T-helper 1 cell (primary cell): Measurements from ENCODE around the gene LMF1.
A peak's percentile ranks its signal among the peaks of the same experiment; 100 is the strongest.

Experiments used
- DNase-seq, 5 donors: peaks; one replicate each; pipeline ENCODE4 v3.0.0-alpha.2; 2012 to 2020

LMF1 gene

DNA sequence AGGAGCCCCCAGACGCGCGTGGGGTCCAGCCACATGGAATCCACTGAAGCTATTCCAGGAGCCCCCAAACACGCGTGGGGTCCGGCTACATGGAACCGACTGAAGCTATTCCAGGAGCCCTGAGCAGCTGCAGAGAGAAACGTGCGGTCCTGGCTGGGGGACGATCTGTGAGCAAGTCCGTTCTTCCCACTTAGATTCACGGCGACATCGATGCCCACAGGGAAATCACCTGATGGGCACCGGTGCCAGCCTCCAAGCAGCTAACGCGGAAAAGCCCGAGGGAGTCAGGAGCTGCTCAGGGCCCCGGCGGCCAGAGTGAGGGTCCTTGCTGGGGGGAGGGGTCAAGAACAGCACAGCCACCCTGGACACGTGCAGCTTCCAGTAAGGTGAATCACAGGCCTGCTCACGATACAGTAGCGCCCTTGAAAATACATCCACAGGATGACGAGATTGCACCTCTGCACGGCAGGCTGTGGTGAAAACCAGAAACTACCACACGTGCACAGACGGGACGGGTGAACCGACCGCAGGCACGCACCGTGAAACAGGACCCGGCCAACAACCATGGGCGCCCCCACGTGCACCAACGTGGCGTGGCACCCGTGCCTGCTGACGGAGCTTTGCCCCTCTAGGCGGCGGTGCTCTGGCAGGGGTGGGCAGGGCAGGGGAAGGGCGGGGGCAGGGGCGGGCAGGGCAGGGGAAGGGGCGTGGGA is 92.6 kb downstream of the LMF1 start:
- peak in 1 of 5 donors; percentile 16 for DNase-seq

DNA sequence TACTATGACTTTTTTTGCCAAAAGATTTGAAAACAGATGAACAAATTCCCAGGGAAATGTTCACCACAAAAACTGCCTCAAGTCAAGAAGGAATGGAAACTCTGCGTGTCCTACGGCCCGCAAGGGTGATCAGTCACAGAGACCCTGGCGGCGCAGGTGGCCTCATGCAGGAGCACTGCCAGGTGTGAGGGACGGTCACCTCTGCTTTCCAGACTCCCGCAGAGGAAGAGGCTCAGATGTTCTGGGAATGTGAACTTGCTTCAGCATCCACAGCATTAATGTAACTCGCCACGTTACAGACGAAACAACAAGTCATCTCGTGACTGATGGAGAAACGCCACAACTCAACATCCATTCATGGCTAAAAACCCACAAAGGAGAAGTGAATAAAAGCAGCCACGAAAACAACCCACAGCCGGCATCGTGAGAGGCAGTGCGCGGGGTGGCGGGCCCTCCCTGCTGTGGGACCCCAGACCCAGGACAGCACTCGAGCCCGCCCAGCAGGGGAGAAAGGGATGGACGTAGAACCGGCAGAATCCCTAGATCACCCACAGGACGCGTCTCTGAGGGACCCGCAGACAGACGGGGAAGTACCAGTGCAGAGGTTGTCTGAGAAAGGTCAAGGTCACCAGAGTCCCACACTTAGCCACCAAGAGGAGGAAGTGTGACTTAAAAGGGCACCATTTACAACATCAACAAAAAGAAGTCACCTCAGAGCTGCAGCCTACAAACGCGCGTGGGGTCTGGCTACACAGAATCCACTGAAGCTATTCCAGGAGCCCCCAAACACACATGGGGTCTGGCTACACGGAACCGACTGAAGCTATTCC is 93.3 kb downstream of the LMF1 start:
- peak in 1 of 5 donors; percentile 2 for DNase-seq

DNA sequence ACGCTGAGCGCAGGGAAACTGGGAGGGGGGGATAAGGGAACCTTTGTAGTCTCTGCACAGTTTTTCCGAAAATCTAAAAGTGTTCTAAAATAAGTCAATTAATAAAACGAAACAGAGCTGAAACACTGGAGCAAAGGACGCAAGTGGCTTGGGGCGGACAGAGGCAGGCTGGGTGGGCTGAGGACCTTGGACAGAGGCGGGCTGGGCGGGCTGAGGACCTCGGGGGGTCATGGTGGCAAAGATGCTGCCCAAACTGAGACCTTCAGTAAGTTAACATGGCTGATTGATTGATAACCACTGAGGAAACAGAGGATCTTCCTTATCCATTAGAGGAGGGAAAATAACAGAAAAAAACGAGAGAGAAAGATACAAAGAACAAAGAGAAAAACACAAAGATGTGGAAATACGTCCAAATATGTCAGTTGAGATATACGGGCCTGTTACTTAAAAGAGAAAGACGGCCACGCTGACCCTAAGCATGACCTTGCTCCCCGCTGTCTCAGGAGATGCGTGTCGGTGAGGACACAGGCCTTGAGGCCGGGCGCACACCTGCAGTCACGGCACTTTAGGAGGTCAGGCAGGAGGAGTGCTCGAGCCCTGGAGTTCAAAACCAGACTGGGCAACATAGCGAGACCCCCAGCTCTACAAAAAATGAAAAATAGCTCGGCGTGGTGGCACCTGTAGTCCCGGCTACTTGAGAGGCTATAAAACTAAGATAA is 94.1 kb downstream of the LMF1 start:
- peak in 1 of 5 donors; percentile 3 for DNase-seq

DNA sequence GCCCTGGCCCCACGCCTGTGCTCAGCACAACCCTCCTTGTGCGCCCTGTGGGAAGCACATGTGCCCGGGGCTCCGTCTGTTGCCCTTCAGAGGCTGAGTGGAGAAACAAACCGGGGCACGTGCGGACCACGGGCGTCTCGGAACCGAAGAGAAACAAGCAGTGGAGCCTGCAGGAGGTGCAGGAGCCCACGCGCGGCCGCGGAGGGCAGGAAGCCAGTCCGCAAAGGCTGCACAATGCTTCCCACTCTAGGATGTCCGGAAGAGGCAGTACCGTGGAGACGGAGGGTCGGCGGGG is 94.8 kb downstream of the LMF1 start:
- DNase-seq, result peak in 1 of 5 donors; percentile 11

DNA sequence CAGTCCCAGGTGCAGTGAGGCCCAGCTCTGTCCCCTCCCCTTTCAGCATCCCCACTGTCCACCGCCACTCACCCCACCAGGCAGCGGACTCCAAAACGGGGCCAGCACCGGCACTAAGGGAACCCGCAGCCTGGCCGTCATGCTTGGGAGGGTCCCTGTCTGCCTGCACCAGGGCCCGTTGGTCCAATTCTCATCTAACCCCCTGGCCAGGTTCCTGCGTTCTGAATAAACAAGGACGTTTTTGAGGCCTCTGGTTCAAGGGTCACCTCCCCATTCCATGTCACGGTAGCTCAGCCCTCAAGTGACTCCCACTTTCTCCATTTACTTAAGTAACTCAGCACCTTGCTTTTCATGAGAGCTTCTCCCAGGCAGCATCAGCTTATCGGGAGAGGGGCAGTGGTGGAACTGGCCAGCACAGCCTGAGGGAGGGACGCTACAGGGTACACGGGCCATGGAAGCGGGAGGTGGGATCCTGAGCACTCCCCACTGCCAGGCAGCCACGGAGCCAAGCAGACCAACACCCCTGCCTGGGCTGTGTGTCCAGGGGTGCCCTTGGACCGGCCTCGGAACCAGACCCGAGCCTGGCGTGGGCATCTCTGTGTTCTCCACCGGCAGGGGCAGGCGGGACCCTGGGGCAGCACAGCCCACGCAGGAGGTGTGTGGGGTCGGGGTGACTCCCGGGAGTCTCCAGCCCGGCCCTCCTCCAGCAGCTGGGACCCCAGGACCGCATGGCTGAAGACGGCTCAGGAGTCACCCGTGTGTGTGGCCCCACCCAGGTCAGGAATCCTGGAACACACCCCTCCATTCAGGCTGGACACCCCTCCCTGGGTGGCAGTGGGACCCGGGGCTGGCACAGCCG is 95.4 kb downstream of the LMF1 start:
- DNase-seq, result peak in 1 of 5 donors; percentile 11

DNA sequence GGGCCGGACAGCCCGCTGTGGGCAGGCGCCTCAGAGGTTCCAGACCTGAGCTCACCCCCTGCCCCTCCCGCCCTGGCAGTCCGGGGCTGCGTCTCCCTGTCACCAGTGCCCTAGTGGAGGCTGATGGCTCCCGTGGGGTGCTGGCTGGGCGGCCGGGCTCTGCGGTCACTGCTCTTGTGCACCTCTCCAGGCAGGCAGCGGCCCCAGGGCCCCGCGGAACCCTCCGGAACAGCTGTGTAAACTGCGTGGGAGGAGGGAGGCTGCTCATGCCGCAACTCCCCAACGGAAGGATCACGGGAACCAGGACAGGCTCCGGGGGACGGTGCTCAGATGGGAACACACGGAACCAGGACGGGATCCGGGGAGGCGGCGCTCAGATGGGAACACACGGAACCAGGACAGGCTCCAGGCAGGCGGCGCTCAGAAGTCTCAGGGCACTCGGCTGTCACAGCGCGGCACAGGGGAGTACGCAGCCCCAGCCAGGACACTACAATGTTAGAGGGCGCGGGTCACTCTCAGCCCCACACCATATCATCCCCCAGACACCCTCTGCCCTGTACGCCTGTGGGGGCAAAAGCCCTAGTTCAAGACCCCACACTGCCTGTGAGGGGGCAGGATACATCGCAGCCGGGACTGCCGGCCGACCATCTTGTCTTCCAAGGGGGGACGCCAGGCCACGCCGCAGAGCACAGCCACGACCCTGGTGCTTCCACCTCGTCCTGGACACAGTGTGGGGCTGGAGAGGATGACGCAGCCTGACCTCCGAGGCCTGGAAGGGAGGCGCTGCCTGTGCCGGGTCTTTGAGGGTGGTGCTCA is 96.2 kb downstream of the LMF1 start:
- DNase-seq, result peak in 1 of 5 donors; percentile 10

DNA sequence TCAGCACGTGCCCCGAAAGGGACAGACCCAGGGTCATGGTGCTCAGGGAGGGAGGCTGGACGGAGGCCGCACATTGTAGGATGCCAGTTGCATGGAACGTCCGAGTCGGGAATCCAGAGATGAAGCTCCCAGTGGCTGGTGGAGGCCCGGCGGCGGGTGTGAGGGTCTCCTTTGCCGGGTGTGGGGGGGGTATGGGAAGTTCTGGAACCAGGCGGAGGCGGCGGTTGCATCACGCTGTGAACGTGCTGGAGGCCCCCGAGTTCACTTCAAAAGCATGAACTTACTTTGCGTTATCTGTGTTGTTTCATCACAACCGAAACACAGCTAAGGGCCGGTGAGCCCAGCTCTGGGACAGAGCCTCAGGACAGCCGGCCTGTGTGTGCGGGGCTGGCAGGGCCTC is 96.9 kb downstream of the LMF1 start:
- peak in 1 of 5 donors; percentile 9 for DNase-seq

DNA sequence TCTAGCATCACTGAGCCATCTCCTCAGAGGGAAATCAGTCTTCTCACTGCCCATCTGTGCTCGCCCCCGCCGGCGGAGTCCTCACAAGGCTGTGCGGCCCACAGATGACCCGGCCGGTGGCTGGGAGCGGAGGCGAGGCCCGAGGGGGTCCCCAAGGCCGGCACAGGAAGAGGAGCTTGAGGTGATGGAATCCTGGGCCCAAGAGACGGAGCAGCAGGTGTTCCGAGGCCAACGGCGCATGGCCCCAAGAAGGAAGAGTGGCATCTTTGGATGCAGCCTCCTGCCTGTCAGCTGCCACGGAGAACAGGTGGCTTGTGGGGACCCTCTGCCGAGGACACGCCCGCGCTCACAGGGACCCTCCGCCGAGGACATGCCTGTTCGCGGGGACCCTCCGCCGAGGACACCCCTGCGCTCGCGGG is 97.5 kb downstream of the LMF1 start:
- DNase-seq, result no peak

DNA sequence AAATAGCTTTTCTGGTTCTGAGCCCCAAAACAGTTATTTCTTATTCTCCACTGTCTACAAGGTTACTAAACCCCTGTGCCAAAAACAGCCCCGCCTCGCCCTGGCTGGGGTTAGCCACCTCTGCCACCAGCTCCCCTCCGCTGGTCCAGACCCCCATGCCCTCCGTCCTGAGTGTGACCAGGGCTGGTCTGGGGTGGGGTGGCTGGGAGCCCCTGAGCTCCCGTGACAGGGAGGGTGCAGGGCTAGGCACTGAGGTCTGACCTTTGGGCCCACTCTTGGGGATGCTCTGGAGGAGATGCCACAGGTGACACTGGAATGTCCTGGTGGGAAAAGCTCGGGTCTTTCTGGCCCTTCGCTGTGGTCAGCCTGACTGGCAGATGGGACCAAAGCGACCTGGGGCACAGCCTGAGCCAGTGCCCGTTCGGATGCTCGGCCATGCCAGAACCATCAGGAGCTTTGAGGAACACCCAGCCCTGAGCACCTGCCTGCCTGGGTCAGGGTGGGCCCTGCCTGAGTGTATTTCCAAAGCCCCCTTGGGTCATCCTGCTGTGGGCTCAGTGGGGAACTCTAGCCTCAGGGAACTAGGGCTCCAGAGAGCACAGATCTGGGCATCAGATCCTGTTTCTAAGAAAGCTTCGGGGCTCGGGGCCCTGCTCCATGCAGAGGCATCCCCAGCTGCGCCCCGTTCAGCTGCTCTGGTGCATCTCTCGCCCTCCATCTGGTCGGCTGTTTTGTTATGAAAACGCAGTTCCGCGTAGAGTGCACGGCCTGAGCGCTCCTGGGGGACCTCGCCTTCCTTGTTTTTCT is 98.1 kb downstream of the LMF1 start:
- DNase-seq, result peak in 1 of 5 donors; percentile 8

DNA sequence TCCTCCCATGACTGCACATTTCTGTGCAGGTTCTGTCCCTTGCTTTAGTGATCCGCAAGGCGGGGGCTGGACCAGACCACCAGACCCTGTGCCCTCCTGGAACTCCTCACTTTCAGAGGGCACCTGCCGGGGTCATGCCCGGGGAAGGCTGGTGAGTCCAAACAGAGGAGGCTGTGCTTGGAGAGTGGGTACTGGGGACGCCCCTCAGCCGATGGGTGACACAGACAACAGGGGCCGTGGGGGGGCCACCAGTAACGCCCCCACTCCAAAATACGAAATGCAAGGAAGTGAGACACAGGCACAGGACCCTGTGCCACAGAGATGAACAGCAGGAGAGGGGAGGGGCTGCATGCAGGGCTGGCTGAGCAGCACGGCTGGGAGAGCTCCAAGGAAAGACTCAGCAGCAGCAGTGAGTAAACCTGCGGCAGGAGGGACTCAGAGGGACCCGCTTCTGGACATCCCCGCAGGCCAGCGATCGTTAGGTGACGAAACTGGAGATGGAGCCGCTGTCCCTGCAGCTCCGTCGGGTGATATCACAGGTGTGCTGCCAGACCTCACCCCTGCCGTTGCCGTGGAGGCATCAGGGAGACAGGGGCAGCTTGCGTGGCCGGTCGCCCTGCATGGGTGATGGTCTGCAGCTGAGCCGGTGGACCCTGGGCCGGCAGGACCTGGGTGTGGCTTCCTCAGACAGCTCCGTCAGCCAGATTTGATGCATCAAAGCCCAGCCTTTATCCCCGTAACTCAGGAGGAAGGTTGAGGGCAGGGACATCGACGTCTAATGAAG is 99.0 kb downstream of the LMF1 start:
- DNase-seq, result peak in 1 of 5 donors; percentile 9

DNA sequence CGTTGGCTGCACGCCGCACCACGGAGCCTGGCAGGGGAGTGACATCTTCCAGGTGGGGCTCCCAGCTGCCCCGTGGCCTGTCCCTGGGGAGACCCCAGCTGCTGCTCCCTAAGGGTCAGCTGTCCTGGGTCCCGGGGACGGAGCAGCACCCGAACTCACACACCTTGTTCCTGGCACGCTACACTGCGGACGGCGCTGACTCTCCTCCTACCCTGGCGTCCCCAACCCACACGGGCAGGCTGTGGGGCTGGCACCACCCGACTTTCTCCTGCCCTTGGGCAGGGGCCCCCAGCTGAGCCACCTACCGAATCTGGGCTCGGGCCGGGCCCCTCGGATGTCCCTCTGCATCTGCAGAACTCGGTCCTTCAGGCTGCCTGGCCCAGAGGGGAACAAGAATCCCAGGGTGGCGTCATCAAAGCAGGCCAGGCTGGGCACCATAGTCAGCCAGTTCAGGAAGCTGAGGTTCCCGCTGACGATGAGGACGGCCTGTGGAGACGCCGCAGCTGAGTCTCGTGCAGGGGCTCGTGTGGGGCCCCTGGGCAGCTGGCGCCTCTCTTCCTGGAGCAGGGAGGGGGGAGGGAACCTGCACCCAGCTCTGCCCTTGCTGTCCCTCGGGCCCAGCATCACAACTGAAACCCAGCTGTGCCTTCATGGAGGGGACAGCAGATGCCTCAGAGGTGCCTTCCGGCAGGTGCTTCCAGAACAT is 99.8 kb downstream of the LMF1 start:
- peak in 1 of 5 donors; percentile 9 for DNase-seq

DNA sequence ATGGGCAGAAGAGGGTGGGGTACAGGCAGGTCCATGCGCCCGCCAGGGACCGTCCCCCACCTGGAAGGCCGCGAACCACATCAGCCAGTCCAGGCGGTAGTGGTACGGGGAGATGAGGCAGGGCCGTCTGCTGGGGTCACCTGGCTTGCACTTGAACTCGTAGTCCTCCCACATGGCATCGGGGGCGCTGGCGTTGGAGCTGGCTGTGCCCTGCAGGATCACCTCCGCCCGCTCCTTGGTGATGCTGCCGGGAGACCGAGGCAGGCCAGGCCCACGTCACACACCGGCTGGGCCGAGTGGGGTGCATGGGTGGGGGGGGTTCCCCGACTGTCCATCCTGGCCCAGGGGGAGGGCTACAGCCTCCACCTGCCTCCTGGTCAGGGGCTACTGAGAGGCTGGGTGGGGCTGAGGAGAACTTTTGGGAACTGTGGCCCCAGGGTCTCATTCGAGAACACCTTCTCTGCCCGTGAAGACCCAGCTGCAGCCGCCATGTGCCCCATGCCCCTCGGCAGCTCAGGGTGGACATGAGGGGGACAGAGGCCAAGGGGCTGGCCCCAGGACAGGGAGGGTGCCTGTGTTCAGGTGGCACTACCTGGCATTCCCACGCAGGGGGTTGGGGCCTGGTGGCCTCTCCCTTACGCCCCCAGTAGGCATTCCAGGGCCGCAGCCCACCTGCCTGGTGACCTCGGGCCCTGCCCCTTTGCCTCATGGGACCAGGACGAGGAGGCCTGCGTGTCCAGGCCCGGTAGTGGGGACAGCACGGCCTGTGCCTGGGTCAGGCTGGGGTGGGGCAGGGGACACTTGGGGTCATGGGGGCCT is 100.8 kb downstream of the LMF1 start:
- peak in 1 of 5 donors; percentile 12 for DNase-seq

DNA sequence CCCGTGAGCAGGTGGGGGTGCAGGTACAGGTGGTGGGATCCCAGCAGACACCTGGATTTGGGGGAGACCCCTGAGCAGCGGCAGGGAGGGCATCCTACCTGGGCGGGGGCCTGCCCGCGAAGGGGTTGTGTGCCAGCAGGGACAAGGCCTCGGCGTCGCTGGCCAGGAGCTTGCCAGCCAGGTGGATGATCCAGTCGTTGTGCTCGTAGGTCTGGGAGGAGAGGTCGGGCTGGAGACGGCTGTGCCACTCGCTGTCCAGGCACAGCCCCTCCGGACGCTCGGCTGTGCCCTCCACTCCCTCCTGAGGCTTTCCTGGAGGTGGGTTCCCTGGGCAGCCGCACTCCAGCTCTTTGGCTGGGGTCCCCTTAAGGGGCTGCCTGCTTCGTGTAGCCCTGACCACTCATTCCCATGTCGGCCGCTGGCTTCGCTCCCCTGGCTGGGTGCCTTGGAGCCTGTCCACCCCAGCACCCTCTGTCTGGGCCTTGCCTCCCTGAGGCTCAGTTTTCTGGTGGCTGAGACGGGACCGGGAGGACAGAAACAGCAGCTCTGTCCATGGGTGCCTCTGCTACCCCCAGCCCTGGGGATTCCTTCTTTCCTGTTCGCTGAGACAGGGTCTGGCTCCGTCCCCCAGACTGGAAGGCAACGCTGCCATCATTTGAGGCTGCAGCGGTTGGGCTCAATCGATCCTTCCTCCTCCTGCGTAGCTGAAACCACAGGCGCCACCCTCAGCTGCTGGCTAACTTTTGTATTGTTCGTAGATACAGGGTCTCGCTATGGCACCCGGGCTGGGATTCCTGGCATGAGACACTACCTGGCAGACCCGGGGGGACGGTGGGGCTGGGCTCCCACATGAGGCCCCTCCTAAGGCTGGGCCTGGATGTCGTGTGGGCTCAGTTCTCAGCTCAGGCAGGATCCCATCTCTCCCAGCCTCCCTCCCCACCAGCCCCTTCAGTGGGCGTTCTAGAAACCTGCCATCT is 101.7 kb downstream of the LMF1 start:
- peak in 1 of 5 donors; percentile 5 for DNase-seq

DNA sequence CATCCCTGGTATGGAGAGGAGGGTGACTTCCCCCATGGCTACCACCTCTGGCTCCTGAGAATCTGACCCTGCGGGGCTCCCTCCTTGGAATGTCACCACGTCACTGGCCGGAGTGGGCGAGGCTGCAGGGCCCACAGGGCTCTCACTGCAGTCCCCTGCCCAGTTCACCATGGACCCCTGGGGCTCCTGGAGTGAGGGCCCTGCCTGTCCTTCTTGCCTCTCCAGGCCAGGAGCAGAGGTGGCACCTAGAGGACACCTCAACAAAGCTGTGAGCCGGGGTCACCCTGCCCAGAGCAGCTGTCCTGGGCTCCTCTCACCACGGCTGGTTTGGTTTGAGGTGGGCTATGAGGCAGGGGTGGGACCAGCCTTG is 102.4 kb downstream of the LMF1 start:
- peak in 1 of 5 donors; percentile 10 for DNase-seq

DNA sequence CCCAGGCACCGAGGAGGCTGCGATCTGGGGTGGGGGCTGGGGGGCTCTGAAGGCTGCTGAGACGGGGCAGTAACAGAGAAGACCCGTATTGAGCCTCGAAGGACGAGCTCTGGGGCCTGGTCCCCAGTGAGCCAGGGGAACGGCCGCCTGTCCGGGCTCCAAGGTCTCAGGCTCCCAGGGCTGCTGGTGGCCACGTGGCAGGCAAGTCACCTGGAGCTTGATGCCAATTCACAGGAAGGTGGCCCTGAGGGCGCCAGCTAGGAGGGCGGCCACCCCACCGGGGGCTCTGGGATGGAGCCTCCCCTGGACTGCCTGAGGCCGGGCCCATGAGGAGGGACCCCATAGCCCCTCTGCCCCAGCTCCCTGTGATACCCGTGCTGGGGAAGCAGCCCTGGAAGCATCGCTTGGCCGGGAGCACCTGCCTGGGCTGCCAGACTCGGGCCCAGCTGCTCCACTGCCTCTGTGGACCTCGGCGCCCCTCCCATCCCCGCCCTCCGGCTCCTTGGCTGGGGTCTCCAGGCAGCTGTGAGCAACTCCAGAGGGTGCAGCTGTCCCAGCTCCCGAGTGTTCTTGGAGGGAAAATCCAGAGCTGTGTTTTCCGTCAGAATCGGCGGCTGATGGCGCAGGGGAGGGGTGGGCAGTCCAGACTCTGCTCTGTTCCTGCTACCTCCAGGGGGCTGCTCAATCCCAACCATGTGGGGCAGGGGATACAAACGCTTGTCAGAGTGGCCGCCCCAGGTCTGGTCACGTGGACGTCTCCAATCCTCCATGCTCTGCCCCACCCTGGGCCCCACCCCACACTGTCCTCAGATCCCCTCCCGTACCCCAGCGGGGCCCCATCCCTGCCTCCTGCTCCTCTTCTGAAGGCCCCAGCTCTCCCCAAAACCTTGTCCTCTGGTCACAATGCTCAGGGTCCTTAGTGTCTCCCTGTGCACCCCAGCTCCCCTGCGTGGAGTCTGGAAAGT is 103.1 kb downstream of the LMF1 start:
- peak in 1 of 5 donors; percentile 11 for DNase-seq
